ENCODE measurements around the gene RNLS.

Gene RNLS

GRCh38 chr10:88437411-88437810 is 145.7 kb downstream of the RNLS start:
- DNase-seq (ENCODE audit: low read depth in 1 of 2, low spot score in 1 of 2), result no peak

DNA sequence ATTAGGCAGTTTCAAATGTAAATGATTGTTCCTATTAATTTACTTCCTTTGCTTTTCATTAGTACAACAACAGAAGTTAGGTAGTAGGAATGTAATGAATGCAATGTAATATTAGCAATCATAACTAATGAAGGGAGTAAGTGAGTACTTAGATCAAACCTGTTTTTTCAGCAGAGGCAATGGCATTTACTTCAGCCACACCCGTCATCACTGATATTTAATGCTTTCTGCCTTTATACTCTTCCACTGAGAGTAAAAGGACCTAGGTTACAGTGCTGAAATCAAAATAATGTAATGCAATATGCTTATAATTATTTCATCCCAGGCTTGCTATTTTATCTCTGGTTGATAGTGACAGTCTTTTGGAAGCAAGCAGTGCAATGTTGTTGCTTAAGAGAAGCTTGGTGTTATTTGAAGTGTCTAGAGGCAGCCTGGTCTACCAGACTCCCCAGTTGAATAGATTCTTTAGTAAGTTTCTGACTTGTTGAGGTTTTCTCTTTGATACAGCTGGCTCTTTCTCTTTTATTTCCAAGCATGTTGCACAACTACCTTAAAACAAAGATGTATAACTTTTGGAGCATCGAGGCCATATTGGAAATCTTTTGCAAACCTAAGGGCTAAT is 149.4 kb downstream of the RNLS start:
- no peak for DNase-seq (ENCODE audit: low read depth in 1 of 2, low spot score in 1 of 2)

DNA sequence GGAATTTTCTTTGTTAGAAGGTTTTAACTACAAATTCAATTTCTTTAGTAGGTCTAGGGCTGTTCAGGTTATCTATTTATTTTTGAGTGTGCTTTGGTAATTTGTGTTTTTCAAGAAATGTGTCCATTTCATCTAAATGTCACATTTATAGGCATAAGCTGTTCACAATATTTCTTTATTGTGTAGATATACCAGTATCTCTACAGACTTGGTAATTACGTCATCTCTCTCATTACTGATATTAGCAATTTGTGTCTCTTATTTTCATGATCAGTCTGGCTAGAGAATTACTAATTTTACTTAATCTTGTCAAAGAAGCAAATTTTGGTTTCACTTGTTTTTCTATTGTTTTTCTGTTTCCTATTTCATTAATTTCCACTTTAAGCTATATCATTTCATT is 152.0 kb downstream of the RNLS start:
- no peak for DNase-seq (ENCODE audit: low read depth in 1 of 2, low spot score in 1 of 2)

DNA sequence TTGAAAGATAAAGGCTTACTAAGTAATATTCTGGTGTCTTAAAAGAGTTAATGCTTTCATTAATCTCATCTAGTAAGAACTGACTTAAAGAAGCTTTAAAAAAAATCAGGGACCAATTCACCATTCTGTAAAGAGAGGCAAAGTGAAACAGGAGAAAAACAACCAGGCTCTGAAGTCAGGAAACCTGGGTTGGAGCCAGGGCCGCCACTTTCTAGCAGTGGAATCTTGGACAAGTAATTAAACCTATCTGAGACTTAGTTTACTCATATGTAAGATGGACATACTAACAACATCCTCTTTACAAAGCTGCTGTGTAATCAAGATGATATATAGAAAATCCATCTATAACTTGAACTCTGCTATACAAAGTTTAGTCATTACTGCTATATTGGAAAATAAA is 154.1 kb downstream of the RNLS start:
- DNase-seq (ENCODE audit: low read depth in 1 of 2, low spot score in 1 of 2), result no peak

DNA sequence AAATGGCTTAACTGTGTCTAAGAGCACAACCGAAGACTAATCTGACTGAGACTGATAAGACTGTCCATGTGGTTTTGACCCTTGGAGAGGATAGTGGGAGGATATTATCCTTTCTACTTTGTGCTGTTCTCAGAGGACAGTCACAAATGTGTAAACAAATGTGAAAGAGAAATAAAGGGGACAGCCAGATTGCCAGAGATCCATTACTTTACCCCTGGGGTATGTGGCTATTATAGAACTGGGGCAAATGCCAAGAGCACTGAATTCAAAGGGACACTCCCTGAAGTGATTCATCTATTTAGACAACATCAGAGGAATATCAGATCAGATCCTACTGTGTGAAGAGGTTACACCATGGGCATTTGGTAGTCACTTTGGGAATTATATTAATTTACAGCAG is 154.7 kb downstream of the RNLS start:
- no peak for DNase-seq (ENCODE audit: low read depth in 1 of 2, low spot score in 1 of 2)

- DNase-seq (ENCODE audit: low read depth in 1 of 2, low spot score in 1 of 2), result no peak
Observed at GRCh38 chr10:88427024-88427423, 156.1 kb downstream of the RNLS start.

- no peak for DNase-seq (ENCODE audit: low read depth in 1 of 2, low spot score in 1 of 2)
Observed at GRCh38 chr10:88424881-88425280, 158.2 kb downstream of the RNLS start.

DNA sequence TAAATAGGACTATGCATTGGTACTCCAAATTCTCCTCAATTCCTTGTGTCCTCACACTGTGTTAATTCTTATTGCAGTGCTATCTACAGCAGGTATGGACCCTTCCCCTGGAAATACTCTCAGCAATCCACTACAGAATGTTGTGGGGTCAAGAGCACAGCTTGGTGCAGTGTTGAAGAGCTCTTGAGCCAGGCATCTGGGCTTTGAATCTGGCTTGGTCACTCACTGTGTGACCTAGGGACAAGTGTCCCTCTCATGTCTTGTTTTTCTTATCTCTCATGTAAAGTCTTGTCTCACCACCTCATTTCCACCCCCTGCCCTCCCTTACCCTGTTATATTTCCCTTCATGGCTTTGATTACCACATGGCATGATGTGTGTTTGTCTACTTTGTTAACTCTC is 159.4 kb downstream of the RNLS start:
- no peak for DNase-seq (ENCODE audit: low read depth in 1 of 2, low spot score in 1 of 2)

- no peak for DNase-seq (ENCODE audit: low read depth in 1 of 2, low spot score in 1 of 2)
Observed at GRCh38 chr10:88421590-88421989, 161.5 kb downstream of the RNLS start.

- no peak for DNase-seq (ENCODE audit: low read depth in 1 of 2, low spot score in 1 of 2)
Observed at GRCh38 chr10:88418871-88419270, 164.2 kb downstream of the RNLS start.

DNA sequence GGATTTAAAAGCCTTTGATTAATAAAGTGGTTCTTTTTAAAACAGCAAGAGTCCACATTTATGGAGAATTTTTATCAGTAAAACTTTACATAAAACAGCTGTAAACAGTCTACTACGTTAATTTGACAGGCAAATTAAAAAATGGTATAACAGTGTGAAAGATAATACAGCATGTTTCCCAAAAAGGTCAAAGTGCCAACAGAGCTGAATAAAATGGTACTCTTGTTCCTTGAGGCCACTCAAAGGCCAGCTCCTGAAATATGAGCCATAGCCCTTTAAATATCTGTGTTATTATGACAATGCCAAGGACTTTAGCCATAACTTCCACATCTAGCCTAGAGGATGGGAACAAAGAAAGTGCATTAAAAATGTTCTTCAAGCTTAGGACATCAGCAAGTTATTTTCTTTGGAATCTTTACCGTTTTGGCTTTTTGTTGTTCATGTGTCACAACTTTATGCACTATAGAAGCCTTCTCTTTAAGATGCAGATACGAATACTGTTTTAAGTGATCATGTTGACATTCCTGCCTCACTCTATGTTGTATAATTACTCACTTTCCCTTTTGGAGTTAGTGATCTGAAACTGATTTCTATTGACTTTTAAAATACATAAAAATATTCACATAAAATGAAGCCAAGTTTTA is 165.6 kb downstream of the RNLS start:
- DNase-seq (ENCODE audit: low read depth in 1 of 2, low spot score in 1 of 2), result no peak

DNA sequence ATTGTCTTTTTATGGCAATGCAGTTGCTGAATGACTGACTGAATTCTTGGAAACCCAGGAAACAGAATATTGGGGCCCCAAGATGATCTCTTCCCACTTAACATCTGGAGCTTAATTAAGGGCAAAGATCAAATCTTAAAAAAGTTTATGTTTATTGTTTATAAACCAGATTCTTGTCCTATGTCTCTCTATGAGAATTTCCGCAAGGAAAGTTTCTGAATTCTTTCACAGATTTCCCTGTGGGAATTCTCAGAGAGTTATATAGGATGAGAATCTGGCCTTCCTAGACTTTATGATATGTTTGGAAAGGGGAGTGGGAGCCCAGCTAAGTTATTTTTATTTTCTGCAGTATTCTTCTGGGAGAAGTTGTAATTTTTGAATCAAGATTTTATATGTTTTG is 166.3 kb downstream of the RNLS start:
- no peak for DNase-seq (ENCODE audit: low read depth in 1 of 2, low spot score in 1 of 2)

DNA sequence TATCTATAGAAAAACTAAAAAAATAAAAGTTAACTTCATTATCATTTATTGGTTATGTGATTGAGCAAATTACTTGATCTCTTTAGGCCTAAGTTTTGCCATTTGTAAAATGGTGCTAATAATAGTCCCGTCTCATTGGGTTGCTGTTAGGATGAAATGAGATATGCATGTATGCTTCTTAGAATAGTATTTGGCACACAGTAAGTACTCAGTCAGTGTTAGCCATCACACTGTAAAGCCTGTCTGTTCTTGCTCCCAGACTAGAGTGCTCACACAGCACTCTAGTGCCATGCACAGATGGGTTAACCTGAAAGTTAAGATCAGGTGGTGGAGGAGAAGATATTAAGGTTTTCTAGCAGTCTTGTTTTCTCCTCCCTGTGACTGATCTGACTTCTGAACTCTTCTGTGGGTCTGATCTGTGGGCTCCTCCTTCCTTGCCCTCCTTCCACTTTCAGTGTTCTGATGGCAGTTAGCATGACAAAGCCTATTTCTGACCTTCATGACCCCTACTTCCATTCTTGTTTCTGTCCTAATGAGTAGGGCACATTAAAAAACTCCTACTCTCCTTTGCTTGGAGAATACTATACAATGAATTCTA is 167.5 kb downstream of the RNLS start:
- no peak for DNase-seq (ENCODE audit: low read depth in 1 of 2, low spot score in 1 of 2)

GRCh38 chr10:88413412-88413811 is 169.7 kb downstream of the RNLS start:
- no peak for DNase-seq (ENCODE audit: low read depth in 1 of 2, low spot score in 1 of 2)

DNA sequence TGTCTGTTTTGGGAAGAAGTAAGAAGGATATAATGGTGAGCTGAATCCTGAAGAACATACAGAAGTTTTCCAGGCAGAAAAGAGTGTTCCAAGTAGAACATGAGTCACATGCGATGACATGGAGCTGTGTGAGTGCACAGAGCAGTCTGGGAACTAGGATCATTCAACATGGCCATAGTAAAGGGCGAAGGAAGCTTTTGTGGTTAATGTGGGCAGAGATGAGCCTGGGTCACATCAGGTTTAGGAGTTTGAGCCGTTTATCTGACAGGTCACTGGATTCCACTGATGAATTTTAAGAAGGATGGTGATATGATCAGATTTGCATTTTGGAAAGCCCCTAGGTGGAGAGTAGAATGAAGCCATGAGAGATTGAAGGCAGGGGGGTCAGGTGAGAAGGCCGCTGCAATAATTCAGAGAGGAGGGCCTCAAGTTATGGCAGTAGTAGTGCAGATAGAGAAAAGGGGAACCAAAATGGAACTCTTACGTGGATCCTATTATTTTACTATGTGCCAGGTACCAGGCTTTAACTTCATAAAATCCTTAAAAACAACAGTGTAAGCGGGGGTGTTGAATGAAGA is 171.3 kb downstream of the RNLS start:
- no peak for DNase-seq (ENCODE audit: low read depth in 1 of 2, low spot score in 1 of 2)

DNA sequence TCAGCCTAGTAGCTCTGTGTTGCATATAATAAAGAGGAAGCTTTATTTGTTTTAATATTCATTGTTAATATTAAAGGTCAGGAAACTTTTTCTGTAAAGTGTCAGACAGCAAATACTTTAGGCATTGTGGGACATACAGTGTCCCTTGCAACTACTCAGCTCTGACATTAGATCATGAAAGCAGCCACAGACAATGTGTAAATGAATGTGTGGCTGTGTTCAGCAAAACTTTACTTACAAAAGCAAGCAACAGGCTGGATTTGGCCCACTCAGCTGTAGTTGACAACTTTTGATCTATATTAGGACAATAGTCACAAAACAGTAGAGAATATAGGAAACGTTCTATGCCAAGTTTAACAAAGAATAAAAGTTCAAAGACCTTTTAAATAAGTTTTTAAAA is 173.3 kb downstream of the RNLS start:
- DNase-seq (ENCODE audit: low read depth in 1 of 2, low spot score in 1 of 2), result no peak

DNA sequence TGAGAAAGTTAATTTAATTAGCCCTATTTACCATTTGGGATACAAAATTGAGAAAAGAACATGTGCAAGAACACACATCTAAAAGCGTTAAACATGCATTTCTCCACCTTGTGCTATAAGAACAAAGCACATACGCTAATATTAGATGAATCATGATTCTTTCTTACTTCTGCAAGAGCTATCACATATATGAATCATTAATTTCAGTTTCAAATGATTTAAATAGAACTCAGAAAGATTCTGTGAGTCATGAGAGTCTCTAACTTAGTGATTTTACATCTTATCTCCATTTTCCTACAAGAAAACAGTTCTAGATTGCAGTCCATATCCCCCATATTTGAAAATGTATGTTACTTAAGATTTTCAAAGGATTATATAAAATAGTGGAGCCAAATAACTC is 173.9 kb downstream of the RNLS start:
- no peak for DNase-seq (ENCODE audit: low read depth in 1 of 2, low spot score in 1 of 2)

DNA sequence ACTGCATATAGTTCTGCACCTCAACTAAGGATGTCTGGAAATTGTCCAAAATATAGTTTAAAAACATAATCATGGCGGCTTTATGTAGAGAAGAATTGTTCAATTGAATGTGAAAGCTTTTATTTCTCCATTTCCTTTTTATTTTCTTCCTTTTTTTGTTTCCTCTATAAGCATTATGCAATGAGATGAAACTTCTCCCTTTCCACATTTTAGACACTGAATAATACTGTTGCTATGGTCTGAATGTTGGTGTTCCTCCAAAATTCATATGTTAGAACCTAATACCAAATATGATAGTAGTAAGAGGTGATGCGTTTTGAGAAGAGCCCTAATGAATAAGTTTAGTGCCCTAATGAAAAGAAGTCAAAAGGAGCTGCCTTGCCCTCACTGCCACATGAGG is 175.0 kb downstream of the RNLS start:
- no peak for DNase-seq (ENCODE audit: low read depth in 1 of 2, low spot score in 1 of 2)

DNA sequence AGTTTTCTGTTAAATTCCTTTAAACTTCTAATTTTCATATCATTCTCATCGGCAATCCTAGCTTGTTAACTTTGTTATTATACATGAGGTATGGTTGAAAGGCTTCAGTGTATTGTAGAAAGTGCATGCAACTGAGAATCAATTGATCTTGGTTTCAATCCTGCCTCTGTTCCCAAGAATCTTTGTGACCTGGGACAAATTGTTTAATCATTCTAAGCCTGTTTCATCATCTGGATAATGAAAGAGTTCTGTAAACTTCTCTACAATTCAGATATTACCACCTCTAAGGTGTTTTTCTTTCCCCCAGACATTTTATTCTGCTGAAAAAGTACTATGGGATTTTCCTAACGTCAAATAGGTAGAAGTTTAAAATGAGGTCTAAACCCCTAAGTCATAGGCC is 179.0 kb downstream of the RNLS start:
- DNase-seq (ENCODE audit: low read depth in 1 of 2, low spot score in 1 of 2), result no peak

GRCh38 chr10:88401671-88402347 is 181.3 kb downstream of the RNLS start:
- no peak for DNase-seq (ENCODE audit: low read depth in 1 of 2, low spot score in 1 of 2)

- DNase-seq (ENCODE audit: low read depth in 1 of 2, low spot score in 1 of 2), result no peak
Observed at GRCh38 chr10:88399240-88399639, 183.9 kb downstream of the RNLS start.

- DNase-seq (ENCODE audit: low read depth in 1 of 2, low spot score in 1 of 2), result no peak
Observed at GRCh38 chr10:88395677-88396076, 187.4 kb downstream of the RNLS start.

Measured in activated CD4-positive, alpha-beta T cell treated with anti-CD3 and anti-CD28 coated beads, Interleukin-2, amount 50 U/mL, for 24 hours (primary cell).